Measurements from ENCODE around the gene SGIP1. TPM values are rescaled to one million over a fixed set of nuclear protein-coding genes. Genes with fewer than 3 reads are reported as not detected.

The SGIP1 gene
- total RNA-seq, 1 donor from 2014 or later: not detected

DNA sequence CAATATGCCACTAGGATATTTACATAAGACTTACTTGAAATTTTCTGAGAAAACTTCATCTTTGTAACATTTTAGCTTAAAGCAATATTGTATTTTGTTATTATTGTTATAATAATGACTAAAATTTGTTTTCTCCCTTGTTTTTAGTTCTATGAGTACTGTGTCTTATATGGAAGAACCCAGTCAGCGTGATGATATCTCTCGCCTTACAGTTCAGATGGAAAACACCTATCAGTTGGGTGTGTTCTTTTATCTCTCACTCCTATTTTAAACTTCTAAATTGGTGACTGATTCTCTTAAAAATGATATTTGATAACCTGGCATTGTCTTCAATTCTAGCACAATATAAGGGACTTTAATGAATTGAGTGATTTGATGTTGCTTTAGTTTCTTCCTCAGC, 236.3 kb downstream of the SGIP1 start:
- ATAC-seq (ENCODE audit: low read depth) (no peak), DNase-seq (no peak)
- CTCF ChIA-PET: no interaction called here
- POLR2A ChIA-PET: no interaction called here
- Mint-ChIP-seq H3K36me3 (ENCODE audit: low read depth) (no peaks in the 10 kb centered on the region), H3K27ac (no peak overlapping the region), H3K4me3 (no peak overlapping the region), H3K9me3 (no peaks in the 10 kb centered on the region), H3K4me1 (no peaks in the 10 kb centered on the region), H3K27me3 (no peaks in the 10 kb centered on the region)
- intact Hi-C loops (cut with micrococcal nuclease): no loop called here
- TF ChIP-seq, protein P1, sequence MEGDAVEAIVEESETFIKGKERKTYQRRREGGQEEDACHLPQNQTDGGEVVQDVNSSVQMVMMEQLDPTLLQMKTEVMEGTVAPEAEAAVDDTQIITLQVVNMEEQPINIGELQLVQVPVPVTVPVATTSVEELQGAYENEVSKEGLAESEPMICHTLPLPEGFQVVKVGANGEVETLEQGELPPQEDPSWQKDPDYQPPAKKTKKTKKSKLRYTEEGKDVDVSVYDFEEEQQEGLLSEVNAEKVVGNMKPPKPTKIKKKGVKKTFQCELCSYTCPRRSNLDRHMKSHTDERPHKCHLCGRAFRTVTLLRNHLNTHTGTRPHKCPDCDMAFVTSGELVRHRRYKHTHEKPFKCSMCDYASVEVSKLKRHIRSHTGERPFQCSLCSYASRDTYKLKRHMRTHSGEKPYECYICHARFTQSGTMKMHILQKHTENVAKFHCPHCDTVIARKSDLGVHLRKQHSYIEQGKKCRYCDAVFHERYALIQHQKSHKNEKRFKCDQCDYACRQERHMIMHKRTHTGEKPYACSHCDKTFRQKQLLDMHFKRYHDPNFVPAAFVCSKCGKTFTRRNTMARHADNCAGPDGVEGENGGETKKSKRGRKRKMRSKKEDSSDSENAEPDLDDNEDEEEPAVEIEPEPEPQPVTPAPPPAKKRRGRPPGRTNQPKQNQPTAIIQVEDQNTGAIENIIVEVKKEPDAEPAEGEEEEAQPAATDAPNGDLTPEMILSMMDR (IDR thresholded peaks at IDR 0.05): no peak

DNA sequence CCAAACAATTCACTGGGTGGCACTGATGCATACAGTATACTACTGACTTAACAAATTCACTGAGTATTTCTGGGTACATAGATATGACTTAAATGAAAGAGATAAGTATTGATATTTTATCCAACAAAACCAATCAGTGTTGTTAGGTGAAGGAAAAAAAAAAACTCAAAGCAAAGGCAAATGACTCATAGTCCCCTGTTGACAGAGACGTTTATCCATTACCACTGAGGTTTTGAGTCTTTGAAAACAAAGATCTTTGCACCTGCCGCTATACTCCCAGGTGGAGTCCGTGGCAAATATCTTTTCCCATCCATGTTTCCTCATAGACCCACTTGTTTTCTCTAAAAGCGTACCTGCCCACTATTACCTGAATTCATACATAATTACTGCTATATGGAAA, 236.7 kb downstream of the SGIP1 start:
- no peak overlapping the region for H3K27ac Mint-ChIP-seq
- TF ChIP-seq, protein P1 (IDR thresholded peaks at IDR 0.05): no peak
- CTCF ChIA-PET: no interaction called here
- H3K4me3 Mint-ChIP-seq: no peak overlapping the region
- no peaks in the 10 kb centered on the region for H3K4me1 Mint-ChIP-seq
- DNase-seq (no peak), ATAC-seq (ENCODE audit: low read depth) (no peak)
- H3K27me3 Mint-ChIP-seq: no peaks in the 10 kb centered on the region
- H3K9me3 Mint-ChIP-seq: no peaks in the 10 kb centered on the region
- POLR2A ChIA-PET: no interaction called here
- no peaks in the 10 kb centered on the region for H3K36me3 Mint-ChIP-seq (ENCODE audit: low read depth)
- intact Hi-C loops (cut with micrococcal nuclease): no loop called here

GRCh38 chr1:66773227-66773626, 239.3 kb downstream of the SGIP1 start:
- CTCF ChIA-PET: no interaction called here

DNA sequence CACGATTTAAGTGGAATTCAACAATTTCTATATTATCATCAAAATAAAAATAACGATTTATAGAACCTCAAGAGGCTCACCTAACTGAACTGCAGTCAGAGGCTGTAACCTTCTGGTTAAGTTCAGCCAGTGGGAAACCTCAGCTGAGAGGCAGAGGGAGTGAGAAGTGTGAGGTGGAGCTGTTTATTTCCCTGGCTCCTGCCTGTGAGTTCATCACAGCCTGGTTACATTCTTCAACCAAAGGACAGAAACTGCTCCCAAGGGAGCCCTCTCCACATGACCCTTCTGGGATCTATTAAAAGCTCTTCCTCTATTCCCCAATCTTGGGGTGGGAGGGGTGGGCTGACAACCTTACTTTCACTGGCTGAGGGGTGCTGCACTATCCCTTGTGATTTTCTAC, 240.5 kb downstream of the SGIP1 start:
- TF ChIP-seq, protein P1 (IDR thresholded peaks at IDR 0.05): no peak
- H3K9me3 Mint-ChIP-seq: no peaks in the 10 kb centered on the region
- ATAC-seq (ENCODE audit: low read depth) (no peak), DNase-seq (no peak)
- POLR2A ChIA-PET: no interaction called here
- intact Hi-C loops (cut with micrococcal nuclease): no loop called here
- no peaks in the 10 kb centered on the region for H3K4me1 Mint-ChIP-seq
- CTCF ChIA-PET: no interaction called here
- H3K27ac Mint-ChIP-seq: no peak overlapping the region
- H3K27me3 Mint-ChIP-seq: peaks cover 5% of the 10 kb centered on the region
- H3K4me3 Mint-ChIP-seq: no peak overlapping the region
- H3K36me3 Mint-ChIP-seq (ENCODE audit: low read depth): no peaks in the 10 kb centered on the region

More at GRCh38 chr1:66773227-66773626, 239.3 kb downstream of the SGIP1 start:
- DNase-seq (no peak), ATAC-seq (ENCODE audit: low read depth) (no peak)
- POLR2A ChIA-PET: no interaction called here
- TF ChIP-seq, protein P1 (IDR thresholded peaks at IDR 0.05): no peak
- Mint-ChIP-seq H3K4me1 (no peaks in the 10 kb centered on the region), H3K9me3 (no peaks in the 10 kb centered on the region), H3K36me3 (ENCODE audit: low read depth) (no peaks in the 10 kb centered on the region), H3K27ac (no peak overlapping the region), H3K27me3 (no peaks in the 10 kb centered on the region), H3K4me3 (no peak overlapping the region)
- intact Hi-C loops (cut with micrococcal nuclease): no loop called here

GRCh38 chr1:66775646-66776045, 241.7 kb downstream of the SGIP1 start:
- ChIA-PET POLR2A (no interaction called here), CTCF (no interaction called here)
- Mint-ChIP-seq H3K27me3 (peaks cover 6% of the 10 kb centered on the region), H3K27ac (no peak overlapping the region), H3K4me1 (no peaks in the 10 kb centered on the region), H3K4me3 (no peak overlapping the region), H3K9me3 (no peaks in the 10 kb centered on the region), H3K36me3 (ENCODE audit: low read depth) (no peaks in the 10 kb centered on the region)
- ATAC-seq (ENCODE audit: low read depth) (no peak), DNase-seq (no peak)
- intact Hi-C loops (cut with micrococcal nuclease): no loop called here
- TF ChIP-seq, protein P1 (IDR thresholded peaks at IDR 0.05): no peak
